Loucy (cell line): ENCODE results near the gene SORCS2.

Experiments
- H2AFZ ChIP-seq: fragments of 200-600 bp; sonication (generic); 2 replicates; pipeline ENCODE4 v1.6.0; 2016; ENCODE audit warnings: antibody characterized with exemption, mild to moderate bottlenecking, low read length, moderate library complexity
- H3F3A ChIP-seq: fragments of 200-600 bp; 2 replicates; pipeline ENCODE4 v1.6.0; 2016; ENCODE audit warnings: antibody characterized with exemption, low read depth, mild to moderate bottlenecking
- H3K27me3 ChIP-seq: fragments of 200-600 bp; sonication (generic); 2 replicates; pipeline ENCODE4 v1.6.1; 2014; ENCODE audit warnings: low read length, mild to moderate bottlenecking; ENCODE audit not compliant: insufficient read depth, poor library complexity, severe bottlenecking
- H3K36me3 ChIP-seq: fragments of 200-600 bp; sonication (generic); 2 replicates; pipeline ENCODE4 v1.6.1; 2016; ENCODE audit warnings: low read length; ENCODE audit not compliant: insufficient read depth
- H3K4me1 ChIP-seq: fragments of 200-600 bp; sonication (generic); 2 replicates; pipeline ENCODE4 v1.5.1; 2014; ENCODE audit warnings: low read length, mild to moderate bottlenecking; ENCODE audit not compliant: insufficient read depth, poor library complexity, severe bottlenecking
- H3K4me2 ChIP-seq: fragments of 200-600 bp; sonication (generic); 2 replicates; pipeline ENCODE4 v1.6.0; 2014; ENCODE audit warnings: antibody characterized with exemption, low read length, low read depth, mild to moderate bottlenecking; ENCODE audit not compliant: poor library complexity, severe bottlenecking
- H3K4me3 ChIP-seq: fragments of 200-600 bp; sonication (generic); 2 replicates; pipeline ENCODE4 v1.5.1; 2014; ENCODE audit warnings: low read length, mild to moderate bottlenecking, mixed read lengths; ENCODE audit not compliant: poor library complexity, severe bottlenecking
- H3K79me2 ChIP-seq: fragments of 200-600 bp; sonication (generic); 2 replicates; pipeline ENCODE4 v1.6.1; 2014; ENCODE audit warnings: low read length; ENCODE audit not compliant: insufficient read depth
- H3K9ac ChIP-seq: fragments of 200-600 bp; sonication (generic); 2 replicates; pipeline ENCODE4 v1.6.0; 2014; ENCODE audit warnings: mild to moderate bottlenecking, low read depth, low read length, moderate library complexity; ENCODE audit not compliant: poor library complexity, severe bottlenecking
- H3K9me2 ChIP-seq: fragments of 200-600 bp; sonication (generic); replicated peaks from 2 replicates; pipeline ENCODE4 v1.6.1; 2016; ENCODE audit warnings: low read depth, low read length, mixed read lengths
- H3K9me3 ChIP-seq: fragments of 200-600 bp; sonication (generic); 2 replicates; pipeline ENCODE4 v1.6.1; 2014; ENCODE audit warnings: mild to moderate bottlenecking, antibody characterized with exemption, low read length, low read depth; ENCODE audit not compliant: insufficient read depth
- H4K20me1 ChIP-seq: fragments of 200-600 bp; sonication (generic); 2 replicates; pipeline ENCODE4 v1.6.0; 2014; ENCODE audit warnings: antibody characterized with exemption, low read length, mild to moderate bottlenecking; ENCODE audit not compliant: insufficient read depth, poor library complexity, severe bottlenecking
- EZH2phosphoT487 ChIP-seq: fragments of 200-600 bp; IDR thresholded peaks from 2 replicates; pipeline ENCODE4 v1.6.1; 2018; ENCODE audit warnings: antibody characterized with exemption, mild to moderate bottlenecking, moderate library complexity, borderline replicate concordance
- TF ChIP-seq, protein P1 (sequence below): fragments of 200-600 bp; sonication (generic); conservative IDR thresholded peaks from 2 replicates; pipeline ENCODE4 v1.5.1; 2014; ENCODE audit warnings: mild to moderate bottlenecking, antibody characterized with exemption, low read length

SORCS2 gene

GRCh38 chr4:7650606-7651385, 458.5 kb downstream of the SORCS2 start:
- Histone ChIP-seq H3K4me1 (no peaks in the 10 kb centered on the region), H2AFZ (no peak overlapping the region), H3K27me3 (no peaks in the 10 kb centered on the region), H3K9me3 (peaks cover 5% of the 10 kb centered on the region; the same call in 1 of the 2 replicates), H3F3A (no peaks in the 10 kb centered on the region), H3K79me2 (no peaks in the 10 kb centered on the region), H3K4me3 (no peak overlapping the region), H4K20me1 (no peaks in the 10 kb centered on the region), H3K9ac (no peak overlapping the region), H3K9me2 (no peaks in the 10 kb centered on the region), H3K36me3 (no peaks in the 10 kb centered on the region), H3K4me2 (no peak overlapping the region)
- TF ChIP-seq, protein P1, sequence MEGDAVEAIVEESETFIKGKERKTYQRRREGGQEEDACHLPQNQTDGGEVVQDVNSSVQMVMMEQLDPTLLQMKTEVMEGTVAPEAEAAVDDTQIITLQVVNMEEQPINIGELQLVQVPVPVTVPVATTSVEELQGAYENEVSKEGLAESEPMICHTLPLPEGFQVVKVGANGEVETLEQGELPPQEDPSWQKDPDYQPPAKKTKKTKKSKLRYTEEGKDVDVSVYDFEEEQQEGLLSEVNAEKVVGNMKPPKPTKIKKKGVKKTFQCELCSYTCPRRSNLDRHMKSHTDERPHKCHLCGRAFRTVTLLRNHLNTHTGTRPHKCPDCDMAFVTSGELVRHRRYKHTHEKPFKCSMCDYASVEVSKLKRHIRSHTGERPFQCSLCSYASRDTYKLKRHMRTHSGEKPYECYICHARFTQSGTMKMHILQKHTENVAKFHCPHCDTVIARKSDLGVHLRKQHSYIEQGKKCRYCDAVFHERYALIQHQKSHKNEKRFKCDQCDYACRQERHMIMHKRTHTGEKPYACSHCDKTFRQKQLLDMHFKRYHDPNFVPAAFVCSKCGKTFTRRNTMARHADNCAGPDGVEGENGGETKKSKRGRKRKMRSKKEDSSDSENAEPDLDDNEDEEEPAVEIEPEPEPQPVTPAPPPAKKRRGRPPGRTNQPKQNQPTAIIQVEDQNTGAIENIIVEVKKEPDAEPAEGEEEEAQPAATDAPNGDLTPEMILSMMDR, result no peak
- TF ChIP-seq EZH2phosphoT487, result no peak

- no peak for TF ChIP-seq EZH2phosphoT487
- TF ChIP-seq, protein P1, result no peak
- Histone ChIP-seq H3K9ac (no peak overlapping the region), H3K4me3 (no peak overlapping the region), H3K36me3 (no peaks in the 10 kb centered on the region), H3K9me3 (peaks cover 5% of the 10 kb centered on the region; the same call in 1 of the 2 replicates), H3F3A (no peaks in the 10 kb centered on the region), H3K4me2 (no peak overlapping the region), H3K27me3 (no peaks in the 10 kb centered on the region), H3K4me1 (no peaks in the 10 kb centered on the region), H3K9me2 (no peaks in the 10 kb centered on the region), H2AFZ (no peak overlapping the region), H4K20me1 (no peaks in the 10 kb centered on the region), H3K79me2 (no peaks in the 10 kb centered on the region)
These were observed 459.2 kb downstream of the SORCS2 start for GRCh38 chr4:7651461-7651921.

DNA sequence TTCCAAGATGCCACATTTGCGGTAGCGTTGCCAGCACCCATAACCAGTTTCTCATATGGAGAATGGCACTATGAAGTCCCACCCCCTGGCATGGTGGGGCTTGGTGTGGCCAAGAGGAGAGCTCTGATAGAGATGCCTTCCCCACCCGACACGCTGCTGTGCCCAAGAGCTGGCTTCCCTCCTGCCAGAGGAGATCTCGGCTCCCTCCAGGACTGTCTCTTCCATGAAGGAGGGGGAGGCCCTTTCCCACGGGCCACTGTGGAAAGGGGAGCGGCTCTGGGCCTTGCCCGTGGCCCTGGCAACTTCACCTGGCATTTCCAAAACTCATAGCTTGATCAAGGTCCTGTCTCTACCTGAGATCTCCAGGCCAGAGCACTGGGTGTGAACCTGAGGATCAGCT, 459.7 kb downstream of the SORCS2 start:
- Histone ChIP-seq H3K9me2 (no peaks in the 10 kb centered on the region), H2AFZ (no peak overlapping the region), H3K4me1 (no peaks in the 10 kb centered on the region), H3K9ac (no peak overlapping the region), H3K27me3 (no peaks in the 10 kb centered on the region), H3K4me2 (no peak overlapping the region), H3F3A (no peaks in the 10 kb centered on the region), H3K79me2 (no peaks in the 10 kb centered on the region), H3K4me3 (no peak overlapping the region), H3K9me3 (peaks cover 5% of the 10 kb centered on the region; the same call in 1 of the 2 replicates), H3K36me3 (no peaks in the 10 kb centered on the region), H4K20me1 (no peaks in the 10 kb centered on the region)
- no peak for TF ChIP-seq EZH2phosphoT487
- TF ChIP-seq, protein P1, result no peak
